Endothelial cell of umbilical vein (primary cell): ENCODE results near the gene PTPN3. TPM values are rescaled to one million over a fixed set of nuclear protein-coding genes. Genes with fewer than 3 reads are reported as not detected.

Experiments used
- BruUV-seq: library from RNA; stranded (reverse); fragments of 400-500 nt; replicated peaks from 2 replicates; lab custom pipeline; 2021; lab: Mats Ljungman, UMichigan
- CTCF ChIA-PET: fragments of 300-600, 350-600 bp; sonication (Branson Sonifier 250); formaldehyde crosslinking; loops from one replicate; lab custom pipeline; 2021; ENCODE audit warnings: antibody characterized with exemption, inconsistent platforms; lab: Charles Lee
- POLR2A ChIA-PET: fragments of 300-600, 350-600 bp; sonication (Branson Sonifier 250); formaldehyde crosslinking; loops from one replicate; lab custom pipeline; 2021; ENCODE audit warnings: antibody characterized with exemption, inconsistent platforms; lab: Charles Lee
- DNase-seq: peaks from one replicate; pipeline ENCODE4 v3.0.0-alpha.2; 2011; ENCODE audit warnings: low read depth, low spot score
- FAIRE-seq: peaks from 2 replicates; lab custom pipeline; 2011; peaks lifted over from hg19 to GRCh38; lab: Jason Lieb, UNC
- H2AFZ ChIP-seq: 2 replicates; pipeline ENCODE4 v1.6.0; 2012; ENCODE audit warnings: low read depth, low read length, control low read depth, inconsistent platforms
- H3K27ac ChIP-seq: 2 replicates; pipeline ENCODE4 v1.5.1; 2011; ENCODE audit warnings: low read depth, mild to moderate bottlenecking, control low read depth, low read length, moderate library complexity; ENCODE audit not compliant: insufficient read depth
- H3K27me3 ChIP-seq, 2 experiments: 2 replicates each; pipeline versions ENCODE4 v1.6.0 to v1.6.1; 2011; ENCODE audit warnings: low read length in 2 of 2, mixed read lengths in 1 of 2; ENCODE audit not compliant: control insufficient read depth in 2 of 2, insufficient read depth in 2 of 2
- H3K36me3 ChIP-seq, 2 experiments: 2 replicates in 1 of 2; 3 replicates in 1 of 2; pipeline ENCODE4 v1.5.1; 2011; ENCODE audit warnings: low read length in 2 of 2, mild to moderate bottlenecking in 1 of 2, moderate library complexity in 1 of 2; ENCODE audit not compliant: control insufficient read depth in 2 of 2, insufficient read depth in 2 of 2; ENCODE audit errors: extremely low read depth in 1 of 2
- H3K4me1 ChIP-seq: 3 replicates; pipeline ENCODE4 v1.5.1; 2011; ENCODE audit warnings: mild to moderate bottlenecking, low read length; ENCODE audit not compliant: control insufficient read depth, insufficient read depth; ENCODE audit errors: extremely low read depth
- H3K4me2 ChIP-seq: 2 replicates; pipeline ENCODE4 v1.6.1; 2011; ENCODE audit warnings: low read length, control low read depth, mixed read lengths; ENCODE audit not compliant: insufficient read depth
- H3K4me3 ChIP-seq, 3 experiments: fragments of 200-600 bp in 1 of 3; sonication (generic), shearing (Covaris generic) in 1 of 3; replicated peaks in 1 of 3; 2 replicates each; pipeline ENCODE4 v1.5.1; 2011 to 2016; ENCODE audit warnings: control low read depth in 3 of 3, low read length in 3 of 3, mild to moderate bottlenecking in 2 of 3, inconsistent platforms in 1 of 3, low read depth in 1 of 3, moderate library complexity in 1 of 3; ENCODE audit not compliant: insufficient read depth in 1 of 3
- H3K79me2 ChIP-seq: 2 replicates; pipeline ENCODE4 v1.6.0; 2012; ENCODE audit warnings: low read length, inconsistent platforms; ENCODE audit not compliant: control insufficient read depth, insufficient read depth
- H3K9ac ChIP-seq: replicated peaks from 2 replicates; pipeline ENCODE3; 2011; ENCODE audit warnings: low read length, control low read depth; ENCODE audit not compliant: insufficient read depth; ENCODE audit errors: extremely low read depth
- H3K9me1 ChIP-seq: replicated peaks from 3 replicates; pipeline ENCODE4 v1.6.0; 2011; ENCODE audit warnings: mild to moderate bottlenecking, low read length; ENCODE audit not compliant: control insufficient read depth, insufficient read depth; ENCODE audit errors: extremely low read depth
- H3K9me3 ChIP-seq: replicated peaks from 2 replicates; pipeline ENCODE4 v1.5.1; 2012; ENCODE audit warnings: low read length, inconsistent platforms; ENCODE audit not compliant: control insufficient read depth, insufficient read depth
- H4K20me1 ChIP-seq: replicated peaks from 2 replicates; pipeline ENCODE3; 2011; ENCODE audit warnings: mild to moderate bottlenecking, low read length; ENCODE audit not compliant: control insufficient read depth, insufficient read depth; ENCODE audit errors: extremely low read depth
- CTCF ChIP-seq, 2 donors: IDR thresholded peaks; 1 replicate in 1 of 2; 2 replicates in 1 of 2; pipeline ENCODE4 v1.5.1; 2011; ENCODE audit warnings: low read length in 2 of 2, mild to moderate bottlenecking in 2 of 2, moderate library complexity in 2 of 2, control low read depth in 1 of 2, inconsistent platforms in 1 of 2, low read depth in 1 of 2; ENCODE audit not compliant: insufficient read depth in 1 of 2; ENCODE audit errors: extremely low read depth in 1 of 2
- EZH2 ChIP-seq: IDR thresholded peaks from 2 replicates; pipeline ENCODE4 v1.6.1; 2012; ENCODE audit warnings: borderline replicate concordance, low read depth, mild to moderate bottlenecking, moderate library complexity, low read length, inconsistent platforms; ENCODE audit not compliant: severe bottlenecking
- FOS ChIP-seq: IDR thresholded peaks from 2 replicates; pipeline ENCODE4 v1.6.1; 2011; ENCODE audit warnings: mild to moderate bottlenecking, low read length, moderate library complexity, borderline replicate concordance; ENCODE audit not compliant: insufficient read depth
- GATA2 ChIP-seq: IDR thresholded peaks from 2 replicates; pipeline ENCODE4 v1.7.0; 2011; ENCODE audit warnings: low read depth, mild to moderate bottlenecking, moderate library complexity, mixed read lengths, low read length; ENCODE audit not compliant: insufficient read length, insufficient read depth
- JUN ChIP-seq: IDR thresholded peaks from 2 replicates; pipeline ENCODE4 v1.6.1; 2011; ENCODE audit warnings: borderline replicate concordance, low read depth; ENCODE audit not compliant: insufficient read length, insufficient read depth
- MYC ChIP-seq: IDR thresholded peaks from one replicate; pipeline ENCODE4 v1.6.1; 2011; ENCODE audit warnings: mild to moderate bottlenecking, low read depth, low read length
- POLR2AphosphoS5 ChIP-seq: IDR thresholded peaks from 2 replicates; pipeline ENCODE4 v1.6.1; 2012; ENCODE audit warnings: low read depth, mild to moderate bottlenecking, control low read depth, low read length, moderate library complexity; ENCODE audit not compliant: insufficient read depth
- dilution Hi-C: fragments of 300-500 bp; cut with MboI; formaldehyde crosslinking; loops from one replicate; pipeline ENCODE4 v1.15.0; 2019; ENCODE audit warnings: low sequenced_read_pairs; ENCODE audit not compliant: extremely low pct_ligation_motif_present
- intact Hi-C: fragments of 100-400 bp; cut with micrococcal nuclease; formaldehyde crosslinking; loops from one replicate; pipeline ENCODE4 v1.10.0; 2022
- polyA plus RNA-seq, 4 experiments: library from polyadenylated mRNA; depleted of rRNA in 3 of 4; stranded (reverse) in 3 of 4; unstranded in 1 of 4; fragments of >200 nt; gene quantifications; 2 replicates each; pipeline versions ENCODE4 v1.2.1 to v1.2.3, GENCODE V29; 2011 to 2012; ENCODE audit warnings: missing spikeins in 1 of 4
- total RNA-seq: library from RNA; stranded (reverse); gene quantifications from 2 replicates; pipeline ENCODE4 v1.2.3, GENCODE V29; 2021

Gene PTPN3
- total and polyA plus RNA-seq, 2 donors (not counting 3 experiments of a cell fraction or from before 2014, with no cell fraction given): 0.01 TPM; not detected in 1

DNA sequence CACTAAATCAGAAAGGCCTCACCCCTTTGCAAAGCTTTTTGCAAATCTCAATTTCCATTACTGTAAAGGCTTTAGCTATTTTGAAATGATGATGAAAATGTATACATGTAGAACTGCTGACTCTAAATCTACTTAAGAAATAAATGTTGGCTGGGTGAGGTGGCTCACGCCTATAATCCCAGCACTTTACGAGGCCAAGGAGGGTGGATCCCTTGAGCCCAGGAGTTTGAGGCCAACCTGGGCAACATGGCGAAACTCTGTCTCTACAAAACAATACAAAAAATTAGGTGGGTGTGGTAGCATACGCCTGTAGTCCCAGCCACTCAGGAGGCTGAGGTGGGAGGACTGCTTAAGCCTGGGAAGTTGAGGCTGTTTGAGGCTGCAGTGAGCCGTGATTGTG is 64.6 kb downstream of the PTPN3 start:
- dilution Hi-C loops: no loop called here
- Histone ChIP-seq H2AFZ (no peak overlapping the region), H3K79me2 (no peaks in the 10 kb centered on the region), H3K9ac (no peak overlapping the region), H3K4me2 (no peak overlapping the region), H3K4me1 (no peaks in the 10 kb centered on the region), H3K9me3 (no peaks in the 10 kb centered on the region), H3K27ac (no peak overlapping the region), H3K27me3 (peaks cover 2 to 8% of the 10 kb centered on the region in 2 experiments), H3K9me1 (no peaks in the 10 kb centered on the region), H3K4me3 (no peak overlapping the region), H3K36me3 (no peaks in the 10 kb centered on the region), H4K20me1 (no peaks in the 10 kb centered on the region)
- FAIRE-seq (no peak), DNase-seq (no peak)
- no TSS peak for BruUV-seq
- intact Hi-C loops: no loop called here
- ChIA-PET POLR2A (no interaction called here), CTCF (interaction anchor here (1.5 kb wide), 1 partner anchor 36 kb away, joined by 6 read pairs; no protein-coding TSS in a partner anchor)
- TF ChIP-seq EZH2 (no peak), JUN (no peak), CTCF (IDR thresholded peaks at IDR 0.05; ENCODE audit: extremely low read depth in 1 of 2, insufficient read depth in 1 of 2, low read depth in 1 of 2, low read length in 2 of 2) (no peak), POLR2AphosphoS5 (no peak), GATA2 (no peak), FOS (no peak), MYC (no peak)
